GM11168 (cell line): ENCODE data around the gene HCN2.
"Not testable (repeated sequence)": the region's sequence is repeated elsewhere in the genome, so short reads cannot be mapped to it uniquely, and the experiment has no call there.

Source experiments
- in situ Hi-C: fragments of 300-500 bp; cut with MboI; formaldehyde crosslinking; loops from one replicate; pipeline ENCODE4 v1.12.0; 2022; ENCODE audit warnings: low sequenced_read_pairs; ENCODE audit not compliant: unreplicated experiment

The HCN2 gene

DNA sequence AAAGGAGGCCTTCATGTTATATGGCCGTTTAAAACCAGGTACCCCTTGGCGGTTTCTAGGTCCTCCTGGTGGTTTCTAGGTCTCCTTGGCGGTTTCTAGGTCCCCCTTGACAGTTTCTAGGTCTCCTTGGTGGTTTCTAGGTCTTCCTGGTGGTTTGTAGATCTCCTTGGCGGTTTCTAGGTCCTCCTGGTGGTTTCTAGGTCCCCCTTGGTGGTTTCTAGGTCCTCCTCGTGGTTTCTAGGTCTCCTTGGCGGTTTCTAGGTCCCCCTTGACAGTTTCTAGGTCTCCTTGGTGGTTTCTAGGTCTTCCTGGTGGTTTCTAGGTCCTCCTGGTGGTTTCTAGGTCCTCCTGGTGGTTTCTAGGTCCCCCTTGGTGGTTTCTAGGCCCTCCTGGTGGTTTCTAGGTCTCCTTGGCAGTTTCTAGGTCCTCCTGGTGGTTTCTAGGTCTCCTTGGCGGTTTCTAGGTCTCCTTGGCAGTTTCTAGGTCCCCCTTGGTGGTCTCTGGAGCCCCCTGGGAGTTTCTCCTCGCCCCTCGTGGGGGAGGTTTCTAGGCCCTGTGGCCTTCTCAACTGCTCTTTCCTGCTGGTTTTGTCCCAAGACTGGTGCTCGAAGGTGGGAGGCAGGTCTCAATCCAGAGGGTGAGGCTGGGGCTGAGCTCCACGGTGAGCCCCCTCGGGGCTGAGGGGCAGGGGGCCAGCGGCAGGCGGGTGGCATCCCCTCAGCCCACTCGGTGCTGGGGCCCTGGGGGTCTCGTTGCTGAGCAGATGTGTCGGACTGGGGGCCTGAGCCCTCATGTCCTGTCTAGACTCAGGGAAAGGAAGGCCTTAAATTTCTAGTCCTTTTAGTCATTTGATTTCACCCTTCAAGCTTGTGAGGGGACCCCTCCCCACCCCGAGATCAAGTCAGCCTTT lies 8.0 kb downstream of the HCN2 start:
- in situ Hi-C loops: loop anchor here (25.0 kb wide), 1 partner anchor 140 kb away; no protein-coding TSS in a partner anchor

DNA sequence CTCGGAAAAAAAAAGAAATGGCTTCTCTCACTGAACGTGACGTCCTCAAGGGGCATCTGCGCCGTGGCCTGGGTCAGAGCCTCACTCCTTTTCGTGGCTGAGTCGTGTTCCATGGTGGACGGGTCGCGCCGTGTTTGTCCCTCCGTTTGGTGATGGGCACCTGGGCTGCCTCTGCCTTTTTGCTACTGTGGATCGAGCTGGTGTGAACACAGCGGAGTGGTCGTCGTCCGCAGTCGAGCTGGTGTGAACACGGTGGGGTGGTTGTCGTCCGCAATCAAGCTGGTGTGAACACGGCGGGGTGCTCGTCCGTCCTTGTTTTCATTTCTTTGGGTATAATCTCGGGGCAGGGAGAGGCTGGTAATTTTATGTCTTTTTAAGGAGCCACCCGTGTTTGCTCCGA lies 11.6 kb downstream of the HCN2 start:
- in situ Hi-C loops: no loop called here

- in situ Hi-C loops: no loop called here
Measured at GRCh38 chr19:601790-602189, 12.1 kb downstream of the HCN2 start.

DNA sequence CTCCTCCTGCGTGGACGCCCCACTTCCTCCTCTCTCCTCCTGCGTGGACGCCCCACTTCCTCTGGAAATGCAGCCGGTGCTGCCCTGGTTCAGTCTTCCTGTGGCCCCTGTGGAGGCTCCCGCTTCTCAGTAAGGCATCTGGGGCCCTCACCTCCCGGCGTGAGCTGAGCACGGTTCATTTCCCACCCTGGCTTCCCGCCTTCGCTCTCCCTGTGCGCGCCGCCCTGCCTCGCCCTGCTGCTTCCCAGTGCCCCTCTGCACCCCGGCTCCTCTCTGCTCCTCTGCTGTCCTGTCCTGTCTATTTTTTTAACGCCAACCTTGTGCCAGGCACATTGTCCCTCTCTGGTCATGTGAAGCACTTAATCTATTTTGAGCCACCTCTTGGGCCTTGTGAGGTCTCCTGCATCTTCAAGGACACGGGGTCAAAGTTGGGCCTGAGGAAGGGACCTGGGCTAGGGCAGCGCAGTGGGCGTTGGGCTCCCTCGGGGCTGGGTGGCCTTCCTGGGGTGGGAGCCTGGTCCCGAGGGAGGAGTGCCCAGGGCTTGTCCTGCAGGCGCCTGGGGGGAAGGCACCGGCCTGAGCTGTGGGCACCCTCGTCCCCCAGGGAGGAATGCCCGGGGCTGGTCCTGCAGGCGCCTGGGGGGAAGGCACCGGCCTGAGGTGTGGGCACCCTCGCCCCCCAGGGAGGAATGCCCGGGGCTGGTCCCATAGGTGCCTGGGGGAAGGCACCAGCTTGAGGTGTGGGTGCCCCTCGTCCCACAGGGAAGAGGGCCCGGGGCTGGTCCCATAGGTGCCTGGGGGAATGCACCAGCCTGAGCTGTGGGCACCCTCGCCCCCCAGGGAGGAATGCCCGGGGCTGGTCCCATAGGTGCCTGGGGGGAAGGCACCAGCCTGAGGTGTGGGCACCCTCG lies 13.0 kb downstream of the HCN2 start:
- in situ Hi-C loops: no loop called here

GRCh38 chr19:603302-603639 lies 13.6 kb downstream of the HCN2 start:
- in situ Hi-C loops: not testable (repeated sequence)

DNA sequence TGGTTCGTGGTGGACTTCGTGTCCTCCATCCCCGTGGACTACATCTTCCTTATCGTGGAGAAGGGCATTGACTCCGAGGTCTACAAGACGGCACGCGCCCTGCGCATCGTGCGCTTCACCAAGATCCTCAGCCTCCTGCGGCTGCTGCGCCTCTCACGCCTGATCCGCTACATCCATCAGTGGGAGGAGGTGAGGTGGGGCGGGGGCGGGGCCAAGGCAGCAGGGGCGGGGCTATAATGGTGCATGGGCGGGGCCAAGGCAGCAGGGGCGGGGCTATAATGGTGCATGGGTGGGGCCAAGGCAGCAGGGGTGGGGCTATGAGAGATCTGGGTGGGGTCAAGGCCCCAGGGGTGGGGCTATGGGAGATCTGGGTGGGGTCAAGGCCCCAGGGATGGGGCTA lies 14.1 kb downstream of the HCN2 start:
- in situ Hi-C loops: not testable (repeated sequence)

DNA sequence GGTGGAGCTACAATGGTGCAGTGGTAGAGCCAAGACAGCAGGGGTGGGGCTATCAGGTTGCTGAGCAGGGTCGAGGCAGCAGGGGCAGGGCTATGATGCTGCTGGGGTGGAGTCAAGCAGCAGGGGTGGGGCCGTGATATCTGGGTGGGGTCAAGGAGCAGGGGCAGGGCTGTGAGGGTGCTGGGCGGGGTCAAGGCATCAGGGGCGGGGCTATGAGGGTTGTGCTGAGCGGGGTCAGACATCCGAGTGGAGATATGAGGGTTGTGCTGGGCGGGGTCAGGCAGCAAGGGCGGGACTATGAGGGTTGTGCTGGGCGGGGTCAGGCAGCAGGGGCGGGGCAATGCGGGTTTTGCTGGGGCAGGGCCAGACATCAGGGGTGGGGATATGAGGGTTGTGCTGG lies 14.7 kb downstream of the HCN2 start:
- in situ Hi-C loops: no loop called here

- in situ Hi-C loops: not testable (repeated sequence)
Measured at GRCh38 chr19:605061-605971, 15.6 kb downstream of the HCN2 start.

DNA sequence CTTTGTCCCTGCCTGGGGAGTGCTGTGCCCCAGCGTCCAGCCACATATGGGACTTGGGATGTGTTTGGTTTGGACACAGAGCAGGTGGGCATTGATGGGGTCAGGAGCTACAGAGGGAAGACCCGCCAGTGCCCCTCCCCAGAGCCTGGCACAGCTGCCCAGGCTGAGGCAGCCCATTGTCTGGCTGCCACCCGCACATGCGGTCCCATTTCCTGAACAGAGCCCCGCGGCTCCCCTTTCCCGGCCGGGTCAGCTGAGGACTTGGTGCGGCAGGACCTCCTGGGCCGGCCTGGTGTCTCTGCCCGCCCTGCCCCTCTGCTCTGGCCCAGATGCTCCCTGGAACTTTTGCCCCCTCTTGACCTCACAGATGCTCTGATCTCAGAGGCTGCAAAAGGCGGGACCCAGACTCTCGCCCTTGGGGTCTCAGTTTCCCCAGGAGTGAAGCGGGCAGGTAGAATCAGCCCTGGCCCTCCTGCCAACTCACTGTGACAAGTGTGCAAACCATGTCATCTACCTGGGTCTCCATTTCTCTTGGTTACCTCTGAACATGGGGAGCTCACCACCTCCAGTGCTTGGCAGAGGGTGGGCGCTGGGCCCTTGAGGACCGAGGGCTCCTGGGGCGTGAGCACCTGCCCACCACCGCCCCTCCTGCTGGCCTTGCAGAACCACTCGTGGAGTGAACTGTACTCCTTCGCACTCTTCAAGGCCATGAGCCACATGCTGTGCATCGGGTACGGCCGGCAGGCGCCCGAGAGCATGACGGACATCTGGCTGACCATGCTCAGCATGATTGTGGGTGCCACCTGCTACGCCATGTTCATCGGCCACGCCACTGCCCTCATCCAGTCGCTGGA lies 17.8 kb downstream of the HCN2 start:
- in situ Hi-C loops: no loop called here

GRCh38 chr19:608155-609003 lies 18.7 kb downstream of the HCN2 start:
- in situ Hi-C loops: no loop called here

DNA sequence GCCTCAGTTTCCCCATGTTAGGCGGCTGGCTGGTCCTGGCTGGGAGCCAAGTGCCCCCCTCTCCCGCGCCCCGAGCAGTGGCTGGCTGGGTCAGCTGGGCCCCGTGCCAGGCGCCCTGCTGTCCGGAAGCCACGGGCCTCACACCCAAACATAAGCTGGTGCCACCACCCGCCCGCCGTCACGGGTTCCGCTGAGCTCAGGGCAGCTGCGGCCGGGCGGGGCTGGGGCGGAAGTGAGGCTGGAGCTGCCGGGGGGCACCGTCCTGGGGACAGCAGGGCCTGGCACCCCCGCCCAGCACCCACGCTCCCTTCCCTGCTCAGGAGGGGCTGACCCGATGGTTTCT lies 19.3 kb downstream of the HCN2 start:
- in situ Hi-C loops: no loop called here

GRCh38 chr19:610071-610800 lies 20.6 kb downstream of the HCN2 start:
- in situ Hi-C loops: no loop called here

GRCh38 chr19:610801-611480 lies 21.3 kb downstream of the HCN2 start:
- in situ Hi-C loops: no loop called here

DNA sequence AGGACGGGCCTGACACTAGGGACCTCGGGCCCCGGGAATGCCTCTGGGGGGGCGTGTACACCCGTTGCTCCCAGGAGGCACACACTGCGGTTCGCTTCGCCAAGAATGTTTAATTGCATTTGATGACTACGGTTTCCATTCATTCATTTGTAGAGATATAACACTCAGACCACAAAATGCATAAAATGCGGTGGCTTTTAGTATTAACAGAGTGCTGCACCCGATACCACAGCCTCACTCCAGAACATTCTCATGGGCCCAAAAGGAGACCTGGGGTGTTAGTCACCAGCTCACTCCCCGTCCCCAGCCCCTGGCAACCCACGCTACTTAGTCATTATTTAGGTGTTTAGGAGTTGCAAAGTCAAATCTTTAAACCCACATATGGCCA lies 21.8 kb downstream of the HCN2 start:
- in situ Hi-C loops: no loop called here

GRCh38 chr19:612941-613340 lies 23.3 kb downstream of the HCN2 start:
- in situ Hi-C loops: no loop called here

DNA sequence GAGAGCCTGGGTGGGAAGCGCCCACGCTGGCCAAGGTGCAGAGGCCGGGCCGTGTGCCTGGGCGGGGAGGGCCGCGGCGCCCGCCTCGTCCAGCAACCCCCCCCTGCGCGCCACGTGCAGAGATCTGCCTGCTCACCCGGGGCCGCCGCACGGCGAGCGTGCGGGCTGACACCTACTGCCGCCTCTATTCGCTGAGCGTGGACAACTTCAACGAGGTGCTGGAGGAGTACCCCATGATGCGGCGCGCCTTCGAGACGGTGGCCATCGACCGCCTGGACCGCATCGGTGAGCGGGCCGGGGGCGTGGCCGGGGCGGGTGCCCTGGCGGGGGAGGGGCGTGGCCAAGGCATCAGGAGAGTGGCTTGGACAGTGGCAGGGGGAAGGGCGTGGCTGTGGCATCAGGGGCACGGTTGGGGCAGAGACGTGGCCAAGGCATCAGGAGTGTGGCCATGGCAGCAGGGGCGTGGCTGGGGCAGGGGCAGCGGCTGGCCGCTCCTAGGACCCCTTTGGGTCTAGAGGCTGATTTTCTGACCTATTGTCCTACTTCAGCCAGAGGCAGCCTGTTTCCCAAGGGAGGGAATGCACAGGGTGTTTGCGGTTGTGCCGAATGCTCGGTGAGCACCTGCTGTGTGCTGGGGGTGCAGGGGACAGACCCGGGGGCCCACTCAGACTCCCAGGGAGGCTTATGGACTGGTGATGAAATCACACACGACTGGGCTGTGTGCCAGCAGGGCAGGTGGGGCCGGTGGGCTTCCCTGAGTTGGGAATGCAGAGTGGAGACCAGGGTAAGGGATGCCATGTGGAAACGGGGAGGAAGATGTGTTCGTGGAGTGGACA lies 24.3 kb downstream of the HCN2 start:
- in situ Hi-C loops: no loop called here

- in situ Hi-C loops: no loop called here
Measured at GRCh38 chr19:615619-616018, 25.9 kb downstream of the HCN2 start.
